ENCODE data around the gene NAGLU.
"Not testable (repeated sequence)": the region's sequence is repeated elsewhere in the genome, so short reads cannot be mapped to it uniquely, and the experiment has no call there.

The NAGLU gene

DNA sequence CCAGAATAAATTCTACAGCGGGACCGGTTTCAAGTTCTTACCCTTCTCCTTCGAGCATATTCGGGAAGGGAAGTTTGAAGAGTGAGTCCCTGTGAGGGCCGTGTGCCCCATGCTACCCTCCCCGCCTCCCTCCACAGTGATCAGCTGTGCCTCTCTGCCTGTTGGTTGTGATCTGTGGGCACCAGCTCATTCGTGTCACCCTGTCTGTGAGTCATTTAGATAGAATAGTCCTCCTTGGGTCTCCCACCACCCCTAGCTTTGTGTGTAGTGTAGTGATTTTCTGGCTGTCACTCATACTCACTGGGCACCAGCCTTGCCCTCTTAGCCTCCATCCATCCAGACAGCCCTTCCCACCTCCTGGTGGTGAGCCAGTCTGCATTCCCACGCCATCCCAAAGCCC is 15.0 kb upstream of the NAGLU start:
- no peak for DNase-seq (ENCODE audit: low read depth in 2 of 2)

DNA sequence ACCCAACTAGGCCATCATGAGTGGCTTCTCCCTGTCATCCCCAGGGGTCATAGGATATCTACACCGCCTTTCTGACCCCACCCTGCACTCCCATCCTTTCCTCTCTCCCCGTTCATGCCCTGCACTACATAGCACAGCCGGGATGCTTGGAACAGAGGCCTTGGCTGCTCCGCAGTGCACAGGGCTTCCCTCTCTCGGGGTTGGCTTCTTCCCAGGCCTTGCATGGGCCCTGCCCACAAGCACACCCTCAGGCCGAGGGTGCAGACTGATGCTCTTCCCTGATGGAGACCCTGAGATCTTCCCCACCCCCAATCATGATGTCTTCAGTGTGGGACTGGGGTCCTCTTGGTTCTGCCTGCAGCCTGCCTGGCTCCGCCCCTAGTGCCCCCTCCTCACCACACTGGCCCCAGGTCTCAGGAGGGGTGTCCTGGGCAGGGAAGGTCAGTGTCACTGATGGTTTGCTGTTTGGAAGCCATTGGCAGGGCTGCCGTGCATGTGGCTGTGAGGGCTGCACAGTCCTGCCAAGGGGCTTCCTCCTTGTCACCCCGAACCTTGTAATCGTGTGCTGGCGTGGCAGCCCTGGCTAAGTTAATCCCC is 14.3 kb upstream of the NAGLU start:
- no peak for DNase-seq (ENCODE audit: low read depth in 2 of 2)

DNA sequence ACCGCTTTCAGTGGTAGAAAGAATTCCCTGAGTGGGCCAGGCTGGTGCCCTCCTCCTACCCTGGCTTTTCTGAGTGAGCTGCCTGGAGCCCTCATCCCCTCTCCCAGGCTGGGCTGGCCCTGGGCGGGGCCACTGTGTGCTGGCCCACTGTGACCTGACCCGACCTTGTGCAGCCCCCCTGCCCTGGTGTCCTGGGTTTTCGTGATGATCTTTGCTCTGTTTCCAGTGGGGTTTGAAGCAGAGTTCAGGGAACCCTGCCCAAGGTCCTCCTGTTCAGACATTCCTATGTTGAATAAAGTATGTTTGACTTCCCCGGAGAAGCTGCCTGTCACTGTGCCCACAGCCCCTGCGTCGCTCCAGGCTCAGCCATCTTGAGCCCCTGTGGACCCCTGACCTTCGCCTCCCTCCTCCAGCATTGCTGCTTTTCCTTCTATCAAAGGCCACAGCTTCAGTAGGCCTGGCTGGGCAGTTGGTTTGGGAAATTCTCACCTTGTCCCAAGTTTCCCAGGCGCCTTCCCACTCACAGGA is 13.7 kb upstream of the NAGLU start:
- DNase-seq (ENCODE audit: low read depth in 2 of 2), result no peak

DNA sequence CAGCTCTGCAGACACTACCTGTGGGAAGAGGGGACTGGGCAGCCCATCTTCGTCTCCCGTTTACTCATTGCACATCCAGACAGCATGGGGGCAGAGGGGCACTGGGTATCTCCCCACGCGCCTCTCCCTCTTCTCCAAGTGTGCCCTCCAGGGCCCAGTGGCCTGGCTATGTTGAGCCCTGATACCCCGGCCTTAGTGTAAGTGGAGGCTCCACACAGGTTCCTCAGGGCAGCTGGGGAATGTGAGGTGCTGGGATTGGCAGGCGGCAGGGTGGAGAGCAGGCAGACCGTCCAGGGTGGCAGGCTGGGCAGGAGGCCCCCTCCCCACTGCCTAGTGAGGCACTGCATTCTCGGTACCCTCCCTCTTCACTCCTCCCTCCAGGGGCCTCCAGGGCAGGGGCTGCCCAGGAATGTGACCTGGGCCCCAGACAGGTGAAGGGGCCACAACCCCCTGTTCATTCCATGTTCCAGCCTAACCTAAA is 13.2 kb upstream of the NAGLU start:
- no peak for DNase-seq (ENCODE audit: low read depth in 2 of 2)

DNA sequence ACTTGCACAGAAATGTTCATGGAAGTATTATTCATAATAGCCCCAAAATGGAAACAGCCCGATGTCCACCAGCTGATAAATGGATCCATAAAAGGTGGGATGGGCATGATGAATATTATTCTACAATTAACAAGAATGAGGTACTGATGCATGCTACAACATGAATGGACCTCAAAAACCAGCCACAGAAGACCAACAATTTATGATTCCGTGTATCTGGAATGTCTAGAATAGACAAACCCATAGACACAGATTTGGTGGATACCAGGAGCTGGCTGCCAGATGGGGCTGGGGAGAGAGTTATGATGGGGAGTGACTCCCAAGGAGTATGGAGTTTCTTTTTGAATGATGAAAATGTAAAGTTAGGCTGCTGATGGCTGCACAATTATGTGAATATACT is 10.8 kb upstream of the NAGLU start:
- DNase-seq (ENCODE audit: low read depth in 2 of 2), result no peak

- DNase-seq (ENCODE audit: low read depth in 2 of 2), result no peak
Measured at GRCh38 chr17:42526031-42526444, 10.0 kb upstream of the NAGLU start.

DNA sequence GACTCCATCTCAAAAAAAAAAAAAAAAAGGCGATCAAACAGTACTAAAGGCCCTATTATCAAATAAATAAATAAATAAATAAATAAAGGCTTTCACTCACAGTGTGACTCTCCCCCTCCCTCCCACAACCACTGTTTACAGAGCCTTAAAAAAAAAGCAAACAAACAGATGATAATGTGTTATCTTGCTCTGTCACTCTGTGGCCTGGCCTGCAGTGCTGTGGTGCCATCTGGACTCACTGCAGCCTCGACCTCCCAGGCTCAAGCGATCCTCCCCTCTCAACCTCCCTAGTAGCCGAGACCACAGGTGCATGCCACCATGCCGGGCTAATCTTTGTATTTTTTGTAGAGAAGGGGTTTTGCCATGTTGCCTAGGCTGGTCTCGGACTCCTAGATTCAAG is 8.1 kb upstream of the NAGLU start:
- DNase-seq (ENCODE audit: low read depth in 2 of 2), result no peak

DNA sequence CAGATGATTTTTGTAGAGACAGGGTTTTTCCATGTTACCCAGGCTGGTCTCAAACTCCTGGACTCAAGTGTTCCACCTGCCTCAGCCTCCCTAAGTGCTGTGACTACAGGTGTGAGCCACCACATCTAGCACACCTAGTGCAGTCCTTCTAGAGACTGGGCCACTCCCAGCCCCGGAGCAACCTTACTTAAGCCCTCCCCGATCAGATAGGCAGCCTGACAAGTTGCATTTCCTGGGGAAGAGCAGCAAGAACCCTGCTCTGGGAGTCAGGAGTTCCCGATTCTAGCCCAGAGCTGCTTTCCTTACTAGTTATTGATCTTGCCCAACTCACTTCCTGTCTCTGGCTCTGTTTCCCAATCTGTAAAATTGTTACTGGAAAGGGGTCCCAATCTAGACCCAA is 7.0 kb upstream of the NAGLU start:
- DNase-seq (ENCODE audit: low read depth in 2 of 2), result no peak

GRCh38 chr17:42530952-42531454 is 5.0 kb upstream of the NAGLU start:
- DNase-seq (ENCODE audit: low read depth in 2 of 2), result no peak

DNA sequence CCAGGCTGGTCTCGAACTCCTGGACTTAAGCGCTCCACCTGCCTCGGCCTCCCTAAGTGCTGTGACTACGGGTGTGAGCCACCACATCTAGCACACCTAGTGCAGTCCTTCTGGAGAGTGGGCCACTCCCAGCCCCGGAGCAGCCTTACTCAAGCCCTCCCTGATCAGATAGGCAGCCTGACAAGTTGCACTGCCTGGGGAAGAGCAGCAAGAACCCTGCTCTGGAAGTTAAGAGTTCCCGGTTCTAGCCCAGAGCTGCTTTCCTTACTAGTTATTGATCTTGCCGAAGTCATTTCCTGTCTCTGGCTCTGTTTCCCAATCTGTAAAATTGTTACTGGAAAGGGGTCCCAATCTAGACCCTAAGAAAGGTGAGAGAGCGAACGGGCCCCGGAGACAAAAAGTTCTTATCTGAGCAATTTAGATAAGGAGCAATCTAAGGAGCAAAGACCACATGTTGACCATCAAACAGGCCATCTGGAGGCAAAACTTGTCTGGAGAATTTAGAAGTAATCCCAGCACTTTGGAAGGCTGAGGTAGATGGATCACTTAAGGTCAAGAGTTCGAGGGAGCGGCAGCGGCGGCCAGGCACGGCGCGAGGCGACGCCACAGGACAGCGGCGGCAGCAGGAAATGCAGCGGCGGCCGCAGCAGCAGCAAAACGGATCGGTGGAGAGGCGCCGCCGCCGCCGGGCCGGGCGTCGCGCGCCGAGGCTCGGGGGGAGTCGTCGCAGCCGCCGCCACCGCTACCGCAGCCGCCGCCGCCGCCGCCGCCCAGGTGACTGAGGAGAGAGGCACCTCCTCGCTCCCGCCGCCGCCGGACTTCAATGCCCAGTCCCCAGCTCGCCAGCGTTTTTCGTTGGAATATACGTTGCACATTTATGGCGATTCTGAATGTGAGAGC is 4.3 kb upstream of the NAGLU start:
- DNase-seq (ENCODE audit: low read depth in 2 of 2), result peak in 1 of 2 donors; percentile 44

DNA sequence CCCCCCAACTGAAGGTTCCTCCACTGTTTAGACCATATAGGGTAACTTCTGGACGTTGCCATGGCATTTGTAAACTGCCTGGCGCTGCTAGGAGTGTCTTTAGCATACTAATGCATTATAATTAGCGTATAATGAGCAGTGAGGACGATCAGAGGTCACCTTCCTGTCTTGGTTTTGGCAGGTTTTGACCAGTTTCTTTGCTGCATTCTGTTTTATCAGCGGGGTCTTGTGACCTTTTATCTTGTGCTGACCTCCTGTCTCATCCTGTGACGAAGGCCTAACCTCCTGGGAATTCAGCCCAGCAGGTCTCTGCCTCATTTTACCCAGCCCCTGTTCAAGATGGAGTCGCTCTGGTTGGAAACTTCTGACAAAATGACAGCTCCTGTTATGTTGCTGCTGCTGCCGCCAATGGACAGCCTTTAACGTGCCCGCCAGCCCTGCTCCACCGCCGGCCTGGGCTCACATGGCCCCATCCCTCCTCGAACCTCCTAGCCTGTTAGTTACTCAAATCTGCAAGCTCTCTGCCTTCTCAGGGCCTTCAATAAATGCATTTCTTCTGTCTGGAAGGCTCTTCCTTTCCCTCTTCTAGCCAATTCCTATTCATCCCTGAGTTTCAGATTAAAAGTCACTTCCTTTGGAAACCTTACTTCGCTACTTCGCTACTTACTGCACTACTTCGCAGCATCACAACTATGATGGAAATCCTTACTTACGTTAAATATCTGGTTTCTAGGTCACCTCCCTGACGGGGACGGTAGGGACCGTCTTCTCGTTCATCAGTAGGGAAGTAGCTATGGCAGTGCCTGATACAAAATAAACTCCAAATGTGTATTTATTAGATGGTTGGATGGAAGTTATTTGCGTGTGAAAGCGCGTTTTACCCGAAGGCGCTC is 640 bp upstream of the NAGLU start:
- DNase-seq (ENCODE audit: low read depth in 2 of 2), result no peak

DNA sequence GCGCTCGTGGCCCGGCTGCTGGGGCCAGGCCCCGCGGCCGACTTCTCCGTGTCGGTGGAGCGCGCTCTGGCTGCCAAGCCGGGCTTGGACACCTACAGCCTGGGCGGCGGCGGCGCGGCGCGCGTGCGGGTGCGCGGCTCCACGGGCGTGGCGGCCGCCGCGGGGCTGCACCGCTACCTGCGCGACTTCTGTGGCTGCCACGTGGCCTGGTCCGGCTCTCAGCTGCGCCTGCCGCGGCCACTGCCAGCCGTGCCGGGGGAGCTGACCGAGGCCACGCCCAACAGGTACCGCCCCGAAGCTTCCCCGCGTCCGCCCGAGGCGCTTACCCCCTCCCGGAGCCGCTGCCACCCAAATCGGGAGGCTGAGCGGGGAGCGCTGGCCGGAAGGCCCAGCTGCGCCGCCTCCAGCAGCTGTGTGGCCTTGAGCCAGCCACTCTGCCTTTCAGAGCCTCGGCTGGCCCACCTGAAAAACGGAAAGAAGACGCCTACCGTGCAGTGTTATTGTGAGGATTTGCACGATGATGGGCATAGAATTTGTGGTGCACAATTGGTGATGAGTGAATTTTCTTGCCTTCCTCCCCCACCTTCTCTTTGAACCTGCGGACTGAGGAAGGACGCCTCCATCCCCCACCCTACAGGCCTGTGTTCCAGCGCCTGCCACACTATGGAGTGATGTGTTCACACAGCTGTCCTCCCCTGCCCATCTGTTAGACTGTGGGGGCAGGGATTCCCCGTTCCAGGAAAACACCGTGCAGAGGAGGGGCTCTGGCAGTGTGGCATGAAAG is 523 bp downstream of the NAGLU start:
- DNase-seq (ENCODE audit: low read depth in 2 of 2), result peak; percentile 52 to 72

GRCh38 chr17:42537156-42537805 is 1.2 kb downstream of the NAGLU start:
- no peak for DNase-seq (ENCODE audit: low read depth in 2 of 2)

- DNase-seq (ENCODE audit: low read depth in 2 of 2), result no peak
Measured at GRCh38 chr17:42537826-42538451, 1.9 kb downstream of the NAGLU start.

DNA sequence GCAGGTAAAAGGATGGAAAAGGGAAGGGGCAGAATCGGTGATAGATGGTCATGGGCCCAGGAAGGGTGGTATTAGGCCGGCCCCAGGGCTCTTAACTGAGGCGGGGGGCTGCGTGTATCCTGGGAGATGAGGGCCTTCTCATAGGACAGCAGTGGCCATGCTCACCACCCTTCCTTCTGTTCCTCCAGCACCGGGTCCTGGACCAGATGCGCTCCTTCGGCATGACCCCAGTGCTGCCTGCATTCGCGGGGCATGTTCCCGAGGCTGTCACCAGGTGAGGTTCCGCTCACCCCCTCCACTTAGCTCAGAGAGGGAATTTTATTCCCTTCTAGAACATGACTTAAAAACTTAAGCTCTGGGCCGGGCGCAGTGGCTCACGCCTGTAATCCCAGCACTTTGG is 2.4 kb downstream of the NAGLU start:
- DNase-seq (ENCODE audit: low read depth in 2 of 2), result no peak

DNA sequence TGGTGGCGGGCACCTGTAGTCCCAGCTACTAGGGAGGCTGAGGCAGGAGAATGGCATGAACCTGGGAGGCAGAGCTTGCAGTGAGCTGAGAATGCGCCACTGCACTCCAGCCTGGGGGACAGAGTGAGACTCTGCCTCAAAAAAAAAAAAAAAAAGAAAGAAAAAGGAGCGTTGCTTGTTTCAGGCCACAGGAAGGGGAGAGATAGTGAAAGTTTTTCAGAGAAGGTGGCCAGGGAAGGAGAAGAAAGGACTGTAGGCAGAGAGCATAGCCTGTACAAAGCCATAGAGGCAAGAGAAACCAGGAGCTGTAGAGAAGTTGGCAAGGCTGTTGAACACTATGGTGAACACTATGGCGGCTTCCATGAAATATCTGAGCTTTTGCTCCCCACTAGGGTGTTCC is 4.5 kb downstream of the NAGLU start:
- DNase-seq (ENCODE audit: low read depth in 2 of 2), result not testable (repeated sequence)

DNA sequence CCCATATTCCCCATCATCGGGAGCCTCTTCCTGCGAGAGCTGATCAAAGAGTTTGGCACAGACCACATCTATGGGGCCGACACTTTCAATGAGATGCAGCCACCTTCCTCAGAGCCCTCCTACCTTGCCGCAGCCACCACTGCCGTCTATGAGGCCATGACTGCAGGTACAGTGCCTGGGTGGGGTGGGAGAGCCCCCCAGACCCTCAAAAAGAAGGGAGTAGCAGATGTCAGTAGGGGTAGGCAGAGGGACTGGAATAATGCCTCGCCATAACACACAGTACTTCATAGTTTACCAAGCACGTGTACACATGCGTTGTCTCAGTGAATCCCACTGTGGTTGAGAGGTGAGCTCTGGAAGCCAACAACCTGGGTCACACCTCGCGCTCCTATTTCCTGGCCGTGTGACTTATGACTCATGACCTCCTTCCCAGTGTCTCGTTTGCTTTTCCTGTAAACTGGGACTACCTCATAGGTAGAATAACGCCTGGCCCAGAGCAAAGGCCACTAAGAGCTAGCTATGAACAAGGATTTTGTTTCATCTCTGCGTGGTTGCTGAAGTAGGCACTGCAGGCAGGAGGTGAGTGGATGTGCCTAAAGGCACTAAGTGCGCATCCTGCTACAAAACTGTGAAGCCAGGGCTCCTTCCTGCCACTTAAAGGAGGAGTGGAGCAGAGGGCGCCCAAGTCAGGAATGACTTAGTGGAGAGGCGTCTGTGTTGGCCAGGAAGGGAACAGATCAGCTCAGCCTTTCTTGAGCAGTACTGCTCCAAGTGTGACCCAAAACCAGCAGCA is 5.2 kb downstream of the NAGLU start:
- no peak for DNase-seq (ENCODE audit: low read depth in 2 of 2)

GRCh38 chr17:42543190-42544079 is 7.4 kb downstream of the NAGLU start:
- no peak for DNase-seq (ENCODE audit: low read depth in 2 of 2)
